BLaER1 treated with 17β-estradiol and CSF1 and Interleukin-3, amounts not matched to agents 10 nM and 100 nM (cell line): ENCODE measurements around the gene FAM111A.

Source experiments
- H3K27ac ChIP-seq, 11 experiments: shearing (Covaris generic); formaldehyde crosslinking; 2 replicates each; pipeline ENCODE4 v1.8.1; 2022
- H3K27me3 ChIP-seq, 11 experiments: shearing (Covaris generic); formaldehyde crosslinking; 2 replicates each; pipeline ENCODE4 v1.8.1; 2022
- H3K36me3 ChIP-seq, 11 experiments: shearing (Covaris generic); formaldehyde crosslinking; 2 replicates each; pipeline ENCODE4 v1.8.1; 2022
- H3K4me1 ChIP-seq, 10 experiments: shearing (Covaris generic); formaldehyde crosslinking; 2 replicates each; pipeline ENCODE4 v1.8.1; 2022
- H3K4me2 ChIP-seq, 11 experiments: shearing (Covaris generic); formaldehyde crosslinking; 2 replicates each; pipeline ENCODE4 v1.8.1; 2022
- H3K4me3 ChIP-seq, 10 experiments: shearing (Covaris generic); formaldehyde crosslinking; 2 replicates each; pipeline ENCODE4 v1.8.1; 2022
- H3K9ac ChIP-seq, 11 experiments: shearing (Covaris generic); formaldehyde crosslinking; 2 replicates each; pipeline ENCODE4 v1.8.1; 2022
- H3K9me3 ChIP-seq, 11 experiments: shearing (Covaris generic); formaldehyde crosslinking; replicated peaks in 1 of 11; 2 replicates each; pipeline ENCODE4 v1.8.1; 2022
- H4K20me1 ChIP-seq, 11 experiments: shearing (Covaris generic); formaldehyde crosslinking; 2 replicates each; pipeline ENCODE4 v1.8.1; 2022
- Cebpa-rat ChIP-seq, 11 experiments: shearing (Covaris generic); IDR thresholded peaks; 2 replicates each; pipeline ENCODE4 v1.8.1; 2022

FAM111A gene

GRCh38 chr11:59181746-59182456 is 39.2 kb downstream of the FAM111A start:
- Histone ChIP-seq H3K36me3 (peaks cover 7 to 71% (median 25%) of the 10 kb centered on the region in 11 experiments; a peak in 16 of 22 replicates), H3K4me1 (no peaks in the 10 kb centered on the region; a peak in 1 of 20 replicates), H3K4me3 (no peak overlapping the region), H4K20me1 (peaks cover 0 to 74% (median 0%) of the 10 kb centered on the region in 11 experiments; a peak in 5 of 22 replicates), H3K9me3 (peaks cover 20 to 40% (median 28%) of the 10 kb centered on the region in 11 experiments), H3K4me2 (no peak overlapping the region), H3K27me3 (no peaks in the 10 kb centered on the region), H3K9ac (no peak overlapping the region), H3K27ac (no peak overlapping the region)
- no peak for TF ChIP-seq Cebpa-rat (IDR thresholded peaks at IDR 0.05)

GRCh38 chr11:59182457-59183151 is 39.9 kb downstream of the FAM111A start:
- Histone ChIP-seq H3K9ac (no peak overlapping the region), H3K27ac (no peak overlapping the region), H3K4me3 (no peak overlapping the region), H4K20me1 (peaks cover 0 to 74% (median 0%) of the 10 kb centered on the region in 11 experiments; a peak in 5 of 22 replicates), H3K36me3 (peaks cover 7 to 66% (median 25%) of the 10 kb centered on the region in 11 experiments; a peak in 16 of 22 replicates), H3K4me1 (peaks cover 0 to 7% (median 0%) of the 10 kb centered on the region in 10 experiments; a peak in 7 of 20 replicates), H3K27me3 (no peaks in the 10 kb centered on the region), H3K9me3 (peaks cover 20 to 40% (median 28%) of the 10 kb centered on the region in 11 experiments), H3K4me2 (no peak overlapping the region)
- no peak for TF ChIP-seq Cebpa-rat (IDR thresholded peaks at IDR 0.05)

- Histone ChIP-seq H3K27ac (no peak overlapping the region), H3K9me3 (peaks cover 17 to 32% (median 22%) of the 10 kb centered on the region in 11 experiments), H3K36me3 (peaks cover 7 to 63% (median 25%) of the 10 kb centered on the region in 11 experiments; a peak in 16 of 22 replicates), H3K4me2 (no peak overlapping the region), H3K27me3 (no peaks in the 10 kb centered on the region), H3K4me1 (peaks cover 0 to 18% (median 0%) of the 10 kb centered on the region in 10 experiments; a peak in 7 of 20 replicates), H4K20me1 (peaks cover 0 to 80% (median 0%) of the 10 kb centered on the region in 11 experiments; a peak in 5 of 22 replicates), H3K9ac (no peak overlapping the region), H3K4me3 (no peak overlapping the region)
- TF ChIP-seq Cebpa-rat (IDR thresholded peaks at IDR 0.05), result no peak
These were observed 41.1 kb downstream of the FAM111A start for GRCh38 chr11:59183771-59184170.

- H3K9ac ChIP-seq, result no peak overlapping the region
- H3K27me3 ChIP-seq, result no peaks in the 10 kb centered on the region
- peaks cover 0 to 83% (median 0%) of the 10 kb centered on the region in 11 experiments; a peak in 5 of 22 replicates for H4K20me1 ChIP-seq
- H3K4me1 ChIP-seq, result peaks cover 0 to 28% (median 4%) of the 10 kb centered on the region in 10 experiments; a peak in 15 of 20 replicates
- H3K9me3 ChIP-seq, result peaks cover 6 to 21% (median 11%) of the 10 kb centered on the region in 11 experiments; a peak in 20 of 22 replicates
- no peak overlapping the region for H3K27ac ChIP-seq
- no peak for TF ChIP-seq Cebpa-rat (IDR thresholded peaks at IDR 0.05)
- H3K36me3 ChIP-seq, result peaks cover 7 to 67% (median 24%) of the 10 kb centered on the region in 11 experiments; a peak in 16 of 22 replicates
- H3K4me2 ChIP-seq, result no peak overlapping the region
- H3K4me3 ChIP-seq, result no peak overlapping the region
These were observed 42.2 kb downstream of the FAM111A start for GRCh38 chr11:59184691-59185339.

- no peaks in the 10 kb centered on the region for H3K27me3 ChIP-seq
- peaks cover 0 to 15% (median 5%) of the 10 kb centered on the region in 11 experiments; a peak in 15 of 22 replicates for H3K9me3 ChIP-seq
- H3K27ac ChIP-seq, result no peak overlapping the region
- H4K20me1 ChIP-seq, result peaks cover 0 to 85% (median 0%) of the 10 kb centered on the region in 11 experiments; a peak in 5 of 22 replicates
- no peak overlapping the region for H3K9ac ChIP-seq
- peaks cover 0 to 34% (median 8%) of the 10 kb centered on the region in 10 experiments; a peak in 16 of 20 replicates for H3K4me1 ChIP-seq
- H3K4me3 ChIP-seq, result no peak overlapping the region
- TF ChIP-seq Cebpa-rat (IDR thresholded peaks at IDR 0.05), result no peak
- H3K36me3 ChIP-seq, result peaks cover 7 to 72% (median 24%) of the 10 kb centered on the region in 11 experiments; a peak in 16 of 22 replicates
- H3K4me2 ChIP-seq, result no peak overlapping the region
These were observed 42.8 kb downstream of the FAM111A start for GRCh38 chr11:59185386-59185945.

GRCh38 chr11:59186130-59186594 is 43.5 kb downstream of the FAM111A start:
- no peak overlapping the region for H3K4me2 ChIP-seq
- H3K4me3 ChIP-seq, result no peak overlapping the region
- H3K4me1 ChIP-seq, result peaks cover 0 to 34% (median 8%) of the 10 kb centered on the region in 10 experiments; a peak in 16 of 20 replicates
- no peak overlapping the region for H3K27ac ChIP-seq
- H3K9me3 ChIP-seq, result peaks cover 0 to 11% (median 0%) of the 10 kb centered on the region in 11 experiments; a peak in 4 of 22 replicates
- no peaks in the 10 kb centered on the region for H3K27me3 ChIP-seq
- TF ChIP-seq Cebpa-rat (IDR thresholded peaks at IDR 0.05), result no peak
- H4K20me1 ChIP-seq, result peaks cover 0 to 80% (median 0%) of the 10 kb centered on the region in 11 experiments; a peak in 5 of 22 replicates
- peaks cover 7 to 76% (median 24%) of the 10 kb centered on the region in 11 experiments; a peak in 16 of 22 replicates for H3K36me3 ChIP-seq
- H3K9ac ChIP-seq, result no peak overlapping the region

- Histone ChIP-seq H3K27ac (no peak overlapping the region), H3K36me3 (peaks cover 3 to 76% (median 21%) of the 10 kb centered on the region in 11 experiments; a peak in 16 of 22 replicates), H3K4me2 (peak overlapping the region in 2 of 11 experiments; percentile 17 to 33; a peak in 3 of 22 replicates), H3K9ac (no peak overlapping the region), H3K4me3 (no peak overlapping the region), H3K27me3 (no peaks in the 10 kb centered on the region), H3K9me3 (peaks cover 0 to 6% (median 0%) of the 10 kb centered on the region in 11 experiments; a peak in 3 of 22 replicates), H3K4me1 (peaks cover 0 to 34% (median 8%) of the 10 kb centered on the region in 10 experiments; a peak in 16 of 20 replicates), H4K20me1 (peaks cover 0 to 72% (median 0%) of the 10 kb centered on the region in 11 experiments; a peak in 5 of 22 replicates)
- no peak for TF ChIP-seq Cebpa-rat (IDR thresholded peaks at IDR 0.05)
These were observed 44.4 kb downstream of the FAM111A start for GRCh38 chr11:59187035-59187434.

GRCh38 chr11:59187587-59187986 is 44.9 kb downstream of the FAM111A start:
- no peak overlapping the region for H3K27ac ChIP-seq
- no peak for TF ChIP-seq Cebpa-rat (IDR thresholded peaks at IDR 0.05)
- H3K27me3 ChIP-seq, result no peaks in the 10 kb centered on the region
- peaks cover 0 to 76% (median 21%) of the 10 kb centered on the region in 11 experiments; a peak in 15 of 22 replicates for H3K36me3 ChIP-seq
- H4K20me1 ChIP-seq, result peaks cover 0 to 68% (median 0%) of the 10 kb centered on the region in 11 experiments; a peak in 5 of 22 replicates
- H3K4me3 ChIP-seq, result no peak overlapping the region
- H3K4me2 ChIP-seq, result peak overlapping the region in 3 of 11 experiments; percentile 17 to 33 (median 17); a peak in 3 of 22 replicates
- H3K4me1 ChIP-seq, result peaks cover 0 to 34% (median 8%) of the 10 kb centered on the region in 10 experiments; a peak in 16 of 20 replicates
- H3K9me3 ChIP-seq, result 0 out of 22 replicates have a peak, but pooled peaks cover 0 to under 1% (median 0%) of the 10 kb centered on the region in 11 experiments
- no peak overlapping the region for H3K9ac ChIP-seq
